ENCODE measurements around the gene MOB3A.

Gene MOB3A

DNA sequence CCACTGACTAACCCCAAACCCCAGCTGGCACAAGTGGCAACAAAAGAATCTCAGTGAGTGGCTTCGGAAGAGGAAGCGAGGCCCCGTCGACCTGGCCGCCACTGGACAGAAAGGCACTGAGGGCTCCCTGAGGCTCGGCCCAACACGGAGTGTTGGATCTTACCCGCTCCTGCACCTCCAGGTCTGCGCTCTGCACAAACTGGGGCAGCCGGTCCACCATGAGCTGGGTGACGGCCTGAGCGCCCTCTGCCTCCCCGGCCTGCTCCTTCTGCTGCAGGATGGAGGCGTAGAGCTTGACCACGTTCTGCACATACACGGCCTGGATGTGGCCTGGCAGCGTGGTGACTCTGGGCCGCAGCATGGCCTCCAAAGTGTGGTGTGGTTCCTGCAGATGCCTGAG is 22.3 kb upstream of the MOB3A start:
- peaks cover 10 to 27% (median 18%) of the 10 kb centered on the region in 10 experiments for H3K4me1 ChIP-seq
- no peaks in the 10 kb centered on the region for H3K27me3 ChIP-seq
- H3K27ac ChIP-seq: no peak overlapping the region
- no peak overlapping the region for H3K9ac ChIP-seq
- H3K9me3 ChIP-seq (replicated peaks in 1 of 11): no peaks in the 10 kb centered on the region
- no peak overlapping the region for H3K4me3 ChIP-seq
- H3K4me2 ChIP-seq: no peak overlapping the region
- peaks cover 79 to 100% (median 97%) of the 10 kb centered on the region in 11 experiments for H4K20me1 ChIP-seq
- H3K36me3 ChIP-seq: peaks cover 93 to 100% (median 97%) of the 10 kb centered on the region in 11 experiments
- no peak for TF ChIP-seq Cebpa-rat (IDR thresholded peaks at IDR 0.05)

DNA sequence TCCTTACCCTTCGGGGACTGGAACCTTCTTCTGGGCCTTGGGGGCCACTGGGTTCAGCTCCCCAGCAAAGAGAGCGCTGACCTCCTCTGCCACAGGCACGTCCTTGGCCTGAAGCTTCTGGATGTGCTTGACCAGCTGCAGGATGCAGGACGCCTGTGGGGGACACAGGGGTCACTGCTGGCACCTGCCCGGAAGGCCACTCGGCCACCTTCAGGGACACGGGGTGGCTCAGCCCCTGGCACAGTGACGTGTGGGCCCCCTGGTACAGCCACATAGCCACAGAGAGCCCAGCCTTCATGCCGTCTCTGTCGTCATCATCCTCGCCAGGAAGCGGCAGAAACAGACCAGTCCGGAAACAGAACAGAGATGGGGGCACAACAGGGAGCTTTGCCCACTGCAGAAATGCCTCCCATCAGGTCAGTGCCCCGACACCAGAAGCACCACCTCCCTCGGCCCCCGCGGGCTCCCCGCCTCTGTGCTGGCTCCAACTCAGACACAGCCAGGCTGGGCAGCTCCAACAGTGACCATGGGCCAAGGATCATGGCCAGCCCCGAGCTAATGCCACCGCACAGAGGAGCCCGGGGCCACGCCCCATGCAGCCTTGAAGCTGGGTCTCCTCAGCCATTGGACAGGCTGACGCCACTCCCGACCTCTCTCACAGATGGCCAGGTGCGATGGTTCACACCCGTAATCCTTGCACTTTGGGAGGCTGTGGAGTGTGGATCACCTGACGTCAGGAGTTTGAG is 21.3 kb upstream of the MOB3A start:
- Histone ChIP-seq H3K4me2 (no peak overlapping the region), H3K9ac (no peak overlapping the region), H3K27me3 (no peaks in the 10 kb centered on the region), H3K9me3 (replicated peaks in 1 of 11) (no peaks in the 10 kb centered on the region), H3K4me3 (no peak overlapping the region), H3K36me3 (peaks cover 92 to 99% (median 96%) of the 10 kb centered on the region in 11 experiments), H3K4me1 (peaks cover 19 to 37% (median 28%) of the 10 kb centered on the region in 10 experiments), H4K20me1 (peaks cover 78 to 100% (median 96%) of the 10 kb centered on the region in 11 experiments), H3K27ac (no peak overlapping the region)
- no peak for TF ChIP-seq Cebpa-rat (IDR thresholded peaks at IDR 0.05)

- H3K27ac ChIP-seq: no peak overlapping the region
- no peaks in the 10 kb centered on the region for H3K9me3 ChIP-seq (replicated peaks in 1 of 11)
- H3K9ac ChIP-seq: no peak overlapping the region
- no peak for TF ChIP-seq Cebpa-rat (IDR thresholded peaks at IDR 0.05)
- no peak overlapping the region for H3K4me2 ChIP-seq
- peaks cover 92 to 99% (median 96%) of the 10 kb centered on the region in 11 experiments for H3K36me3 ChIP-seq
- H3K4me1 ChIP-seq: peaks cover 19 to 45% (median 32%) of the 10 kb centered on the region in 10 experiments
- peaks cover 78 to 100% (median 96%) of the 10 kb centered on the region in 11 experiments for H4K20me1 ChIP-seq
- no peaks in the 10 kb centered on the region for H3K27me3 ChIP-seq
- no peak overlapping the region for H3K4me3 ChIP-seq
Observed at GRCh38 chr19:2116507-2116906, 20.4 kb upstream of the MOB3A start.

- H4K20me1 ChIP-seq: peaks cover 81 to 100% (median 96%) of the 10 kb centered on the region in 11 experiments
- H3K4me2 ChIP-seq: peak overlapping the region in 1 of 11 experiments; percentile 77; a peak in 1 of 22 replicates
- no peaks in the 10 kb centered on the region for H3K9me3 ChIP-seq (replicated peaks in 1 of 11)
- no peak overlapping the region for H3K9ac ChIP-seq
- no peak overlapping the region for H3K27ac ChIP-seq
- peaks cover 19 to 45% (median 32%) of the 10 kb centered on the region in 10 experiments for H3K4me1 ChIP-seq
- peaks cover 92 to 99% (median 96%) of the 10 kb centered on the region in 11 experiments for H3K36me3 ChIP-seq
- no peak overlapping the region for H3K4me3 ChIP-seq
- H3K27me3 ChIP-seq: no peaks in the 10 kb centered on the region
- TF ChIP-seq Cebpa-rat (IDR thresholded peaks at IDR 0.05): no peak
Observed at GRCh38 chr19:2115911-2116426, 19.8 kb upstream of the MOB3A start.

- no peak for TF ChIP-seq Cebpa-rat (IDR thresholded peaks at IDR 0.05)
- H3K27ac ChIP-seq: no peak overlapping the region
- H3K27me3 ChIP-seq: no peaks in the 10 kb centered on the region
- H4K20me1 ChIP-seq: peaks cover 81 to 100% (median 96%) of the 10 kb centered on the region in 11 experiments
- peaks cover 92 to 99% (median 96%) of the 10 kb centered on the region in 11 experiments for H3K36me3 ChIP-seq
- no peak overlapping the region for H3K4me3 ChIP-seq
- H3K4me1 ChIP-seq: peaks cover 19 to 50% (median 32%) of the 10 kb centered on the region in 10 experiments
- H3K4me2 ChIP-seq: peak overlapping the region in 4 of 11 experiments; percentile 35 to 83 (median 78); a peak in 6 of 22 replicates
- no peaks in the 10 kb centered on the region for H3K9me3 ChIP-seq (replicated peaks in 1 of 11)
- no peak overlapping the region for H3K9ac ChIP-seq
Observed at GRCh38 chr19:2115324-2115723, 19.2 kb upstream of the MOB3A start.

DNA sequence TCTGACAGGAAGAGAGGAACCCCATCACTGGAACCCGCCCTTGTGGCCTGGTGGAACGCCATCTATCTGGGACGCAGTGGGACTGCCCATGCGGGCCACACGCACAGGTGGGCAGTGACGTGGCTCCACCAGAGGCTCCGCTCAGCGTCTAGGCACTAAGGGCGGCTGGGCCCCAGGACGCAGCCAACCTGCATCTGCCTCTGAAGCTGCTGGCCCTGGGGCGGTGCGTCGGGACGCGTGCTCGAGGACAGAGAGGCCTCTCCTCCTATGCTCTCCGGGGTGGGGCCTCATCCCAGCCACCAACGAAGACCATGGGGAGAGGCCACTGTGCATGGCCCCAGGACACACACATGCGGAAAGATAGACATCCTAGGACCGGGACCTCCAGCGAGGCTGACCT is 18.7 kb upstream of the MOB3A start:
- peaks cover 92 to 99% (median 96%) of the 10 kb centered on the region in 11 experiments for H3K36me3 ChIP-seq
- H3K9me3 ChIP-seq (replicated peaks in 1 of 11): no peaks in the 10 kb centered on the region
- H3K4me3 ChIP-seq: no peak overlapping the region
- TF ChIP-seq Cebpa-rat (IDR thresholded peaks at IDR 0.05): no peak
- H3K9ac ChIP-seq: no peak overlapping the region
- peak overlapping the region in 10 of 11 experiments; percentile 35 to 83 (median 76); a peak in 14 of 22 replicates for H3K4me2 ChIP-seq
- H4K20me1 ChIP-seq: peaks cover 76 to 100% (median 96%) of the 10 kb centered on the region in 11 experiments
- no peaks in the 10 kb centered on the region for H3K27me3 ChIP-seq
- peaks cover 19 to 55% (median 35%) of the 10 kb centered on the region in 10 experiments for H3K4me1 ChIP-seq
- H3K27ac ChIP-seq: no peak overlapping the region

GRCh38 chr19:2114218-2114617 is 18.1 kb upstream of the MOB3A start:
- Histone ChIP-seq H3K27ac (peak overlapping the region in 3 of 11 experiments; percentile 35 to 42 (median 39); a peak in 2 of 22 replicates), H3K9ac (peak overlapping the region in 9 of 11 experiments; percentile 0 to 49 (median 20); a peak in 7 of 22 replicates), H3K4me2 (peak overlapping the region; percentile 18 to 83 (median 76); a peak in 21 of 22 replicates), H3K27me3 (no peaks in the 10 kb centered on the region), H3K9me3 (replicated peaks in 1 of 11) (no peaks in the 10 kb centered on the region), H3K36me3 (peaks cover 92 to 99% (median 97%) of the 10 kb centered on the region in 11 experiments), H3K4me1 (peaks cover 22 to 61% (median 41%) of the 10 kb centered on the region in 10 experiments), H3K4me3 (0 out of 20 replicates have a peak overlapping the region, but pooled peaks of 1 of the 10 experiments have one; percentile 6), H4K20me1 (peaks cover 78 to 100% (median 98%) of the 10 kb centered on the region in 11 experiments)
- TF ChIP-seq Cebpa-rat (IDR thresholded peaks at IDR 0.05): no peak

DNA sequence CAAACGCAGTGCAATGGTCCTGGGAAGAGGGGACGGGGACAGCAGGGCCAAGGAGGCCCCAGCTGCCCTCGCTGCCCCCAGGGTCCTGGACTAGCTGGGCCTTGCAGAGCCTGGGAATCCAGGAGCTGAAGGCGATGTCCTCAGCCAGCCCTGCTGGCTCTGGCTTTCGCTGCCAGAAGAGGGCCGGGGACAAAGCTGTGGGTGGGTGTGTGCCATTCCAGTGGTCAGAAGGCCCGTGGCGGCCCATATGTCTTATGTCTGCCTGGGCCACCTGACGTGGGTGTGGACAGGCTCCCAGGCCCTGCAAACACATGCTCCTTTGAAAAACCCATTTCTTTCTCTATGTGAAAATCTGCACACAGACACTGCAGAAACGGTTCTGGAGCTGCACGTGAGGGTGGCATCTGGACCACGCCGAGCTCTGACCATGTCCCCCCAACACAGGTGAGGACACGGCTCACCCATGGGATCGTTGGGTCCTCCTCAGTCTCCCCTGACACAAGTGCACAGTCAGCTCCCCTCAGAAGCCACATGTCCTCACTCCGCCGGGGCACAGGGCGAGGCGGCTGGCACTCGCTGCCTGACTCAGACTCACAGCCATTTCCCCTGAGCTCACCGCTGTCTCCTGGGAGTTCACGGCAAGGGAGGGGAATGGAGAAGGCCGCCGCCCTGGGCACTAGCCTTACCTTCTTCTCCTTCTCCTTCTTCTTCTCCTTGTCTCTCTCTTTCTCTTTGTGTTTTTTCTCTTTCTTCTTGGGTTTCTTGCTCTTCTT is 17.5 kb upstream of the MOB3A start:
- Histone ChIP-seq H3K4me1 (peaks cover 28 to 67% (median 47%) of the 10 kb centered on the region in 10 experiments), H3K27me3 (no peaks in the 10 kb centered on the region), H3K27ac (peak overlapping the region in 4 of 11 experiments; percentile 28 to 42 (median 37); a peak in 3 of 22 replicates), H3K4me2 (peak overlapping the region; percentile 18 to 83 (median 76); a peak in 20 of 22 replicates), H3K9me3 (replicated peaks in 1 of 11) (no peaks in the 10 kb centered on the region), H3K9ac (peak overlapping the region in 10 of 11 experiments; percentile 0 to 49 (median 22); a peak in 10 of 22 replicates), H4K20me1 (peaks cover 83 to 100% (median 99%) of the 10 kb centered on the region in 11 experiments), H3K4me3 (0 out of 20 replicates have a peak overlapping the region, but pooled peaks of 1 of the 10 experiments have one; percentile 6), H3K36me3 (peaks cover 92 to 99% (median 97%) of the 10 kb centered on the region in 11 experiments)
- no peak for TF ChIP-seq Cebpa-rat (IDR thresholded peaks at IDR 0.05)

Measured in BLaER1 treated with 17β-estradiol and CSF1 and Interleukin-3, amounts not matched to agents 10 nM and 100 nM (cell line).